BLaER1 treated with 17β-estradiol and CSF1 and Interleukin-3, amounts not matched to agents 10 nM and 100 nM (cell line): ENCODE results near the gene TSEN54.

Source experiments
- H3K27ac ChIP-seq, 11 experiments: shearing (Covaris generic); formaldehyde crosslinking; 2 replicates each; pipeline ENCODE4 v1.8.1; 2022
- H3K27me3 ChIP-seq, 11 experiments: shearing (Covaris generic); formaldehyde crosslinking; 2 replicates each; pipeline ENCODE4 v1.8.1; 2022
- H3K36me3 ChIP-seq, 11 experiments: shearing (Covaris generic); formaldehyde crosslinking; 2 replicates each; pipeline ENCODE4 v1.8.1; 2022
- H3K4me1 ChIP-seq, 10 experiments: shearing (Covaris generic); formaldehyde crosslinking; 2 replicates each; pipeline ENCODE4 v1.8.1; 2022
- H3K4me2 ChIP-seq, 11 experiments: shearing (Covaris generic); formaldehyde crosslinking; 2 replicates each; pipeline ENCODE4 v1.8.1; 2022
- H3K4me3 ChIP-seq, 10 experiments: shearing (Covaris generic); formaldehyde crosslinking; 2 replicates each; pipeline ENCODE4 v1.8.1; 2022
- H3K9ac ChIP-seq, 11 experiments: shearing (Covaris generic); formaldehyde crosslinking; 2 replicates each; pipeline ENCODE4 v1.8.1; 2022
- H3K9me3 ChIP-seq, 11 experiments: shearing (Covaris generic); formaldehyde crosslinking; replicated peaks in 1 of 11; 2 replicates each; pipeline ENCODE4 v1.8.1; 2022
- H4K20me1 ChIP-seq, 11 experiments: shearing (Covaris generic); formaldehyde crosslinking; 2 replicates each; pipeline ENCODE4 v1.8.1; 2022
- Cebpa-rat ChIP-seq, 11 experiments: shearing (Covaris generic); IDR thresholded peaks; 2 replicates each; pipeline ENCODE4 v1.8.1; 2022

Gene TSEN54

GRCh38 chr17:75498039-75498725 is 18.1 kb upstream of the TSEN54 start:
- peak overlapping the region in 10 of 11 experiments; percentile 1 to 79 (median 64); a peak in 18 of 22 replicates for H3K9ac ChIP-seq
- peaks cover 70 to 97% (median 82%) of the 10 kb centered on the region in 11 experiments for H3K36me3 ChIP-seq
- H3K4me2 ChIP-seq, result peak overlapping the region; percentile 63 to 99 (median 92)
- H3K4me3 ChIP-seq, result peak overlapping the region in 8 of 10 experiments; percentile 35 to 59 (median 49); a peak in 16 of 20 replicates
- TF ChIP-seq Cebpa-rat (IDR thresholded peaks at IDR 0.05), result no peak
- H3K27me3 ChIP-seq, result no peaks in the 10 kb centered on the region
- H3K27ac ChIP-seq, result peak overlapping the region in 9 of 11 experiments; percentile 12 to 84 (median 73); a peak in 17 of 22 replicates
- H3K9me3 ChIP-seq, result no peaks in the 10 kb centered on the region
- H4K20me1 ChIP-seq, result peaks cover 0 to 61% (median 0%) of the 10 kb centered on the region in 11 experiments; a peak in 9 of 22 replicates
- H3K4me1 ChIP-seq, result peaks cover 40 to 98% (median 92%) of the 10 kb centered on the region in 10 experiments

DNA sequence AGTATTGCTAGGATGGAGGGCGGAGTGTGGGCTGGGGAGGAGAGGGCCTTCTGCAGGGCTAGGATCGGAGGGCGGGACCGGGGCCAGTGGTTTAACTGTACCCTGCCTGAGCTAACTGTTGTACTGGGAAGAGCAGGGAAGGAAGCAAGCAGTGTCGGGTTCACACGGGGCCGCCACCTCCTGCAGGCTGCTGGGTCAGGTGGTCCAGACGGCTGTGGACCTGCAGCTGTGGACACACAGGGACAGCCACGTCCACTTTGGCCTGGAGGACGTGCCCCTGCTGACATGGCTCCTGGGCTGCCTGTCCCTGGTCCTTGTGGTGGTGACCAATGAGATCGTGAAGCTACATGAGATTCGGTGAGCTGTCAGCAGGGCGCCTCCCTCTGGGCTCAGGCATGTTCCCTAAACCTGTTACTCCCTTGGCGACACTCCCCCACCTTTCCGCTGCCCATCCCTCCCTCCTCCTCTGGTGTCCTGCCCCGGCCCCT is 17.6 kb upstream of the TSEN54 start:
- Histone ChIP-seq H3K4me2 (peak overlapping the region; percentile 63 to 99 (median 92)), H3K27me3 (no peaks in the 10 kb centered on the region), H3K27ac (peak overlapping the region in 8 of 11 experiments; percentile 60 to 84 (median 75); a peak in 16 of 22 replicates), H3K4me1 (peaks cover 40 to 98% (median 92%) of the 10 kb centered on the region in 10 experiments), H4K20me1 (peaks cover 0 to 60% (median 0%) of the 10 kb centered on the region in 11 experiments; a peak in 9 of 22 replicates), H3K9me3 (no peaks in the 10 kb centered on the region), H3K9ac (peak overlapping the region in 10 of 11 experiments; percentile 31 to 79 (median 64); a peak in 17 of 22 replicates), H3K36me3 (peaks cover 64 to 96% (median 81%) of the 10 kb centered on the region in 11 experiments), H3K4me3 (peak overlapping the region in 8 of 10 experiments; percentile 35 to 59 (median 49); a peak in 15 of 20 replicates)
- no peak for TF ChIP-seq Cebpa-rat (IDR thresholded peaks at IDR 0.05)

- no peak for TF ChIP-seq Cebpa-rat (IDR thresholded peaks at IDR 0.05)
- Histone ChIP-seq H3K4me1 (peaks cover 45 to 98% (median 92%) of the 10 kb centered on the region in 10 experiments), H3K27ac (peak overlapping the region in 9 of 11 experiments; percentile 23 to 84 (median 73); a peak in 17 of 22 replicates)
These were observed 16.9 kb upstream of the TSEN54 start for GRCh38 chr17:75499313-75500022.

GRCh38 chr17:75500419-75501216 is 15.7 kb upstream of the TSEN54 start:
- H3K9ac ChIP-seq, result peak overlapping the region in 10 of 11 experiments; percentile 12 to 79 (median 64); a peak in 18 of 22 replicates
- peaks cover 48 to 98% (median 96%) of the 10 kb centered on the region in 10 experiments for H3K4me1 ChIP-seq
- H3K9me3 ChIP-seq, result no peaks in the 10 kb centered on the region
- no peaks in the 10 kb centered on the region for H3K27me3 ChIP-seq
- H3K4me2 ChIP-seq, result peak overlapping the region in 10 of 11 experiments; percentile 16 to 99 (median 93); a peak in 18 of 22 replicates
- H4K20me1 ChIP-seq, result peaks cover 0 to 73% (median 13%) of the 10 kb centered on the region in 11 experiments; a peak in 13 of 22 replicates
- TF ChIP-seq Cebpa-rat (IDR thresholded peaks at IDR 0.05), result no peak
- peaks cover 46 to 94% (median 74%) of the 10 kb centered on the region in 11 experiments for H3K36me3 ChIP-seq
- peak overlapping the region in 2 of 10 experiments; percentile 44 to 59; a peak in 2 of 20 replicates for H3K4me3 ChIP-seq
- H3K27ac ChIP-seq, result peak overlapping the region in 8 of 11 experiments; percentile 47 to 84 (median 75); a peak in 16 of 22 replicates

More at GRCh38 chr17:75499313-75500022, 16.9 kb upstream of the TSEN54 start:
- H4K20me1 ChIP-seq, result peaks cover 0 to 64% (median 2%) of the 10 kb centered on the region in 11 experiments; a peak in 11 of 22 replicates
- no peaks in the 10 kb centered on the region for H3K9me3 ChIP-seq
- peaks cover 57 to 94% (median 77%) of the 10 kb centered on the region in 11 experiments for H3K36me3 ChIP-seq
- H3K4me3 ChIP-seq, result peak overlapping the region in 8 of 10 experiments; percentile 35 to 59 (median 49); a peak in 15 of 20 replicates
- peak overlapping the region; percentile 12 to 79 (median 63); a peak in 19 of 22 replicates for H3K9ac ChIP-seq
- H3K27me3 ChIP-seq, result no peaks in the 10 kb centered on the region
- H3K4me2 ChIP-seq, result peak overlapping the region; percentile 63 to 99 (median 92)

DNA sequence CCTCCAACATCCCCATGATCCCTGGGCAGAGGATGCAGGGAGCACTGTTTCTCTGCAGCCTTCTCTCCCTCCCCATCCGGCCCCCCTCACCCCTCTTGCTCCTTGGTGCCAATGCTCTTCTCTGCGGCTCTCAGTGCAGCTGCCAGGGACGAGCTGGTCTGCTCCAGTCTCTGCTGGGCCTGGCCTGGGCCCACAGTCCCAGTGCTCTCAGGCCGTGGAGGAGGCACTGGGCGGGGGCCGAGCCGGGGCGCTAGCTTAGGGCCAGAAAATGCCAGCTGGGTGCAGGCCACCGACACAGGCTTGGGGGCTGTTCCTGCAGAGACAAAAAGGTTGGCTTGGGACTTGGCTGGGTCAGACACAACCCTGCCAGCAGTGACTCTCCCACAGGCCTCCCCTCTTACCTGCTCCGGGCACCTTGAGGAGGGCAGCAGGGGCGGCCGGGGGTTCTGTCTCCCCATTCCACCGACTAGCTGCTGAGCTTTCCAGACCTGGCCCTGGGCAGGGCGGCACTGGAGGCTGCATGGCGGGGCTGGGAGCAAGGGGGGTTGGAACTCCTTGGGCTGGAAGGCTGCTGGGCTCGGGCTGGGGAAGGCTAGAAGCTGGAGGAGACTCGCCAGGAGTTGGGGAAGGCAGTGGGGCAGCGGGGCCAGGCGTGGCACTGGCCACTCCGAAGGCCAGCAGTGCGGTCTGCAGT is 14.8 kb upstream of the TSEN54 start:
- Histone ChIP-seq H3K4me2 (peak overlapping the region in 8 of 11 experiments; percentile 89 to 99 (median 96); a peak in 18 of 22 replicates), H3K27ac (peak overlapping the region in 8 of 11 experiments; percentile 11 to 84 (median 75); a peak in 11 of 22 replicates), H3K27me3 (no peaks in the 10 kb centered on the region), H3K36me3 (peaks cover 38 to 94% (median 74%) of the 10 kb centered on the region in 11 experiments), H3K4me3 (no peak overlapping the region), H3K4me1 (peaks cover 48 to 98% (median 96%) of the 10 kb centered on the region in 10 experiments), H3K9me3 (no peaks in the 10 kb centered on the region), H4K20me1 (peaks cover 0 to 77% (median 14%) of the 10 kb centered on the region in 11 experiments; a peak in 15 of 22 replicates), H3K9ac (peak overlapping the region in 8 of 11 experiments; percentile 22 to 79 (median 70); a peak in 11 of 22 replicates)
- TF ChIP-seq Cebpa-rat (IDR thresholded peaks at IDR 0.05), result no peak

- no peak for TF ChIP-seq Cebpa-rat (IDR thresholded peaks at IDR 0.05)
- Histone ChIP-seq H3K27me3 (no peaks in the 10 kb centered on the region), H3K36me3 (peaks cover 36 to 94% (median 75%) of the 10 kb centered on the region in 11 experiments), H3K4me2 (peak overlapping the region in 7 of 11 experiments; percentile 15 to 99 (median 92); a peak in 8 of 22 replicates), H3K9ac (peak overlapping the region in 6 of 11 experiments; percentile 22 to 79 (median 76); a peak in 7 of 22 replicates), H3K4me3 (no peak overlapping the region), H4K20me1 (peaks cover 0 to 79% (median 20%) of the 10 kb centered on the region in 11 experiments; a peak in 16 of 22 replicates), H3K27ac (peak overlapping the region in 8 of 11 experiments; percentile 15 to 84 (median 75); a peak in 12 of 22 replicates), H3K9me3 (no peaks in the 10 kb centered on the region), H3K4me1 (peaks cover 41 to 98% (median 95%) of the 10 kb centered on the region in 10 experiments)
These were observed 14.1 kb upstream of the TSEN54 start for GRCh38 chr17:75502072-75502720.
